Endothelial cell of umbilical vein (primary cell): Measurements from ENCODE around the gene SLC44A5. TPM values are rescaled to one million over a fixed set of nuclear protein-coding genes. Genes with fewer than 3 reads are reported as not detected.

Experiments
- BruUV-seq: library from RNA; stranded (reverse); fragments of 400-500 nt; replicated peaks from 2 replicates; lab custom pipeline; 2021; lab: Mats Ljungman, UMichigan
- CTCF ChIA-PET: fragments of 300-600, 350-600 bp; sonication (Branson Sonifier 250); formaldehyde crosslinking; loops from one replicate; lab custom pipeline; 2021; ENCODE audit warnings: antibody characterized with exemption, inconsistent platforms; lab: Charles Lee
- POLR2A ChIA-PET: fragments of 300-600, 350-600 bp; sonication (Branson Sonifier 250); formaldehyde crosslinking; loops from one replicate; lab custom pipeline; 2021; ENCODE audit warnings: antibody characterized with exemption, inconsistent platforms; lab: Charles Lee
- DNase-seq: peaks from one replicate; pipeline ENCODE4 v3.0.0-alpha.2; 2011; ENCODE audit warnings: low read depth, low spot score
- FAIRE-seq: peaks from 2 replicates; lab custom pipeline; 2011; peaks lifted over from hg19 to GRCh38; lab: Jason Lieb, UNC
- H2AFZ ChIP-seq: 2 replicates; pipeline ENCODE4 v1.6.0; 2012; ENCODE audit warnings: low read depth, low read length, control low read depth, inconsistent platforms
- H3K27ac ChIP-seq: 2 replicates; pipeline ENCODE4 v1.5.1; 2011; ENCODE audit warnings: low read depth, mild to moderate bottlenecking, control low read depth, low read length, moderate library complexity; ENCODE audit not compliant: insufficient read depth
- H3K27me3 ChIP-seq, 2 experiments: 2 replicates each; pipeline versions ENCODE4 v1.6.0 to v1.6.1; 2011; ENCODE audit warnings: low read length in 2 of 2, mixed read lengths in 1 of 2; ENCODE audit not compliant: control insufficient read depth in 2 of 2, insufficient read depth in 2 of 2
- H3K36me3 ChIP-seq, 2 experiments: 2 replicates in 1 of 2; 3 replicates in 1 of 2; pipeline ENCODE4 v1.5.1; 2011; ENCODE audit warnings: low read length in 2 of 2, mild to moderate bottlenecking in 1 of 2, moderate library complexity in 1 of 2; ENCODE audit not compliant: control insufficient read depth in 2 of 2, insufficient read depth in 2 of 2; ENCODE audit errors: extremely low read depth in 1 of 2
- H3K4me1 ChIP-seq: 3 replicates; pipeline ENCODE4 v1.5.1; 2011; ENCODE audit warnings: mild to moderate bottlenecking, low read length; ENCODE audit not compliant: control insufficient read depth, insufficient read depth; ENCODE audit errors: extremely low read depth
- H3K4me2 ChIP-seq: 2 replicates; pipeline ENCODE4 v1.6.1; 2011; ENCODE audit warnings: low read length, control low read depth, mixed read lengths; ENCODE audit not compliant: insufficient read depth
- H3K4me3 ChIP-seq, 3 experiments: fragments of 200-600 bp in 1 of 3; sonication (generic), shearing (Covaris generic) in 1 of 3; replicated peaks in 1 of 3; 2 replicates each; pipeline ENCODE4 v1.5.1; 2011 to 2016; ENCODE audit warnings: control low read depth in 3 of 3, low read length in 3 of 3, mild to moderate bottlenecking in 2 of 3, inconsistent platforms in 1 of 3, low read depth in 1 of 3, moderate library complexity in 1 of 3; ENCODE audit not compliant: insufficient read depth in 1 of 3
- H3K79me2 ChIP-seq: 2 replicates; pipeline ENCODE4 v1.6.0; 2012; ENCODE audit warnings: low read length, inconsistent platforms; ENCODE audit not compliant: control insufficient read depth, insufficient read depth
- H3K9ac ChIP-seq: replicated peaks from 2 replicates; pipeline ENCODE3; 2011; ENCODE audit warnings: low read length, control low read depth; ENCODE audit not compliant: insufficient read depth; ENCODE audit errors: extremely low read depth
- H3K9me1 ChIP-seq: replicated peaks from 3 replicates; pipeline ENCODE4 v1.6.0; 2011; ENCODE audit warnings: mild to moderate bottlenecking, low read length; ENCODE audit not compliant: control insufficient read depth, insufficient read depth; ENCODE audit errors: extremely low read depth
- H3K9me3 ChIP-seq: replicated peaks from 2 replicates; pipeline ENCODE4 v1.5.1; 2012; ENCODE audit warnings: low read length, inconsistent platforms; ENCODE audit not compliant: control insufficient read depth, insufficient read depth
- H4K20me1 ChIP-seq: replicated peaks from 2 replicates; pipeline ENCODE3; 2011; ENCODE audit warnings: mild to moderate bottlenecking, low read length; ENCODE audit not compliant: control insufficient read depth, insufficient read depth; ENCODE audit errors: extremely low read depth
- EZH2 ChIP-seq: IDR thresholded peaks from 2 replicates; pipeline ENCODE4 v1.6.1; 2012; ENCODE audit warnings: borderline replicate concordance, low read depth, mild to moderate bottlenecking, moderate library complexity, low read length, inconsistent platforms; ENCODE audit not compliant: severe bottlenecking
- FOS ChIP-seq: IDR thresholded peaks from 2 replicates; pipeline ENCODE4 v1.6.1; 2011; ENCODE audit warnings: mild to moderate bottlenecking, low read length, moderate library complexity, borderline replicate concordance; ENCODE audit not compliant: insufficient read depth
- GATA2 ChIP-seq: IDR thresholded peaks from 2 replicates; pipeline ENCODE4 v1.7.0; 2011; ENCODE audit warnings: low read depth, mild to moderate bottlenecking, moderate library complexity, mixed read lengths, low read length; ENCODE audit not compliant: insufficient read length, insufficient read depth
- JUN ChIP-seq: IDR thresholded peaks from 2 replicates; pipeline ENCODE4 v1.6.1; 2011; ENCODE audit warnings: borderline replicate concordance, low read depth; ENCODE audit not compliant: insufficient read length, insufficient read depth
- MYC ChIP-seq: IDR thresholded peaks from one replicate; pipeline ENCODE4 v1.6.1; 2011; ENCODE audit warnings: mild to moderate bottlenecking, low read depth, low read length
- POLR2A ChIP-seq: IDR thresholded peaks from 2 replicates; pipeline ENCODE4 v1.6.1; 2012; ENCODE audit warnings: low read depth, mild to moderate bottlenecking, control low read depth, low read length
- POLR2AphosphoS5 ChIP-seq: IDR thresholded peaks from 2 replicates; pipeline ENCODE4 v1.6.1; 2012; ENCODE audit warnings: low read depth, mild to moderate bottlenecking, control low read depth, low read length, moderate library complexity; ENCODE audit not compliant: insufficient read depth
- dilution Hi-C: fragments of 300-500 bp; cut with MboI; formaldehyde crosslinking; loops from one replicate; pipeline ENCODE4 v1.15.0; 2019; ENCODE audit warnings: low sequenced_read_pairs; ENCODE audit not compliant: extremely low pct_ligation_motif_present
- intact Hi-C: fragments of 100-400 bp; cut with micrococcal nuclease; formaldehyde crosslinking; loops from one replicate; pipeline ENCODE4 v1.10.0; 2022
- polyA plus RNA-seq, 4 experiments: library from polyadenylated mRNA; depleted of rRNA in 3 of 4; stranded (reverse) in 3 of 4; unstranded in 1 of 4; fragments of >200 nt; gene quantifications; 2 replicates each; pipeline versions ENCODE4 v1.2.1 to v1.2.3, GENCODE V29; 2011 to 2012; ENCODE audit warnings: missing spikeins in 1 of 4
- total RNA-seq: library from RNA; stranded (reverse); gene quantifications from 2 replicates; pipeline ENCODE4 v1.2.3, GENCODE V29; 2021
- TF ChIP-seq, protein P1 (sequence below), 2 donors: IDR thresholded peaks; 1 replicate in 1 of 2; 2 replicates in 1 of 2; pipeline ENCODE4 v1.5.1; 2011; ENCODE audit warnings: low read length in 2 of 2, mild to moderate bottlenecking in 2 of 2, moderate library complexity in 2 of 2, control low read depth in 1 of 2, inconsistent platforms in 1 of 2, low read depth in 1 of 2; ENCODE audit not compliant: insufficient read depth in 1 of 2; ENCODE audit errors: extremely low read depth in 1 of 2
- TF ChIP-seq, protein P2 (sequence below): IDR thresholded peaks from 2 replicates; pipeline ENCODE4 v1.6.1; 2011; ENCODE audit not compliant: insufficient read depth, insufficient read length

Gene SLC44A5
- total and polyA plus RNA-seq, 2 donors (not counting 3 experiments of a cell fraction or from before 2014, with no cell fraction given), result 1.6 to 3.2 TPM

DNA sequence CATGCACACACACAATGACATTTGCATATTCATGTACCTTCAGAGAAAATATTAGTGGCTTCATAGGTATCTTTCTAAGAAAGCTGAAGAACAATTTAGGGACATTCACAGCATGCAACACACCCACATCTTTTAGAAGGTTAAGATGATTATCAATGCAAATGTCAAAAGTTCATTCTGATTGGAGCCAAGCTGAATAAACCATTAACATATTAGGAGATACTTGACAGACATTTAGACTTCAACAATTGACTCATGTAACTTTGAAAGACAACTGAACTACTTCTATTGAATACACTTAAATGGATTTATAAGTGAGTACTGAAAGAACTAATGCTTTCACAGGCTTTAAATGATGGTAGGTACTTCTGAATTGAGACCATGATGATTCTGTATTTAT is 365.7 kb downstream of the SLC44A5 start:
- Histone ChIP-seq H3K4me3 (no peak overlapping the region), H3K9me1 (no peaks in the 10 kb centered on the region), H3K4me1 (no peaks in the 10 kb centered on the region), H3K9ac (no peak overlapping the region), H3K36me3 (no peaks in the 10 kb centered on the region), H3K9me3 (no peaks in the 10 kb centered on the region), H4K20me1 (no peaks in the 10 kb centered on the region), H3K27ac (no peak overlapping the region), H3K4me2 (no peak overlapping the region), H2AFZ (no peak overlapping the region), H3K27me3 (no peaks in the 10 kb centered on the region), H3K79me2 (no peaks in the 10 kb centered on the region)
- ChIA-PET CTCF (interaction anchor here (1.1 to 1.3 kb wide), 2 partner anchors 12 to 338 kb away, joined by 3 to 4 read pairs; no protein-coding TSS in a partner anchor), POLR2A (no interaction called here)
- BruUV-seq, result no TSS peak
- TF ChIP-seq, protein P1, sequence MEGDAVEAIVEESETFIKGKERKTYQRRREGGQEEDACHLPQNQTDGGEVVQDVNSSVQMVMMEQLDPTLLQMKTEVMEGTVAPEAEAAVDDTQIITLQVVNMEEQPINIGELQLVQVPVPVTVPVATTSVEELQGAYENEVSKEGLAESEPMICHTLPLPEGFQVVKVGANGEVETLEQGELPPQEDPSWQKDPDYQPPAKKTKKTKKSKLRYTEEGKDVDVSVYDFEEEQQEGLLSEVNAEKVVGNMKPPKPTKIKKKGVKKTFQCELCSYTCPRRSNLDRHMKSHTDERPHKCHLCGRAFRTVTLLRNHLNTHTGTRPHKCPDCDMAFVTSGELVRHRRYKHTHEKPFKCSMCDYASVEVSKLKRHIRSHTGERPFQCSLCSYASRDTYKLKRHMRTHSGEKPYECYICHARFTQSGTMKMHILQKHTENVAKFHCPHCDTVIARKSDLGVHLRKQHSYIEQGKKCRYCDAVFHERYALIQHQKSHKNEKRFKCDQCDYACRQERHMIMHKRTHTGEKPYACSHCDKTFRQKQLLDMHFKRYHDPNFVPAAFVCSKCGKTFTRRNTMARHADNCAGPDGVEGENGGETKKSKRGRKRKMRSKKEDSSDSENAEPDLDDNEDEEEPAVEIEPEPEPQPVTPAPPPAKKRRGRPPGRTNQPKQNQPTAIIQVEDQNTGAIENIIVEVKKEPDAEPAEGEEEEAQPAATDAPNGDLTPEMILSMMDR (IDR thresholded peaks at IDR 0.05; ENCODE audit: extremely low read depth in 1 of 2, insufficient read depth in 1 of 2, low read depth in 1 of 2, low read length in 2 of 2), result no peak
- TF ChIP-seq JUN, result no peak
- TF ChIP-seq GATA2, result no peak
- TF ChIP-seq FOS, result no peak
- TF ChIP-seq POLR2AphosphoS5, result no peak
- no peak for TF ChIP-seq POLR2A
- no peak for FAIRE-seq
- no peak for DNase-seq
- intact Hi-C loops (no loop called here), dilution Hi-C loops (no loop called here)

DNA sequence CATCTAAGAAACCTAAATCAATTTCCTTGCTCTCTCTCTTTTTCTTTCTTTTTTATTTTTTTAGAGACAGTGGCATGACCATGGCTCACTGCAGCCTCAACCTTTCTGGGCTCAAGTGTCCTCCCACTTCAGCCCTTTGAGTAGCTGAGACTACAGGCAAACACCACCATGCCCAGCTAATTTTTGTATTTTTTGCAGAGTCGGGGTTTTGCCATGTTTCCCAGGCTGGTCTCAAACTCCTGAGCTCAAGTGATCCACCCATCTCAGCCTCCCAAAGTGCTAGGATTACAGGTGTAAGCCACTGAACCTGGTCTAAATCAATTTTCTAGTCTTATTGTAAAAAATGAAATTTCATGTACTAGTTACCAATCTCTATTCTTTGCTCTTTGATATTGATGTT is 367.8 kb downstream of the SLC44A5 start:
- DNase-seq (no peak), FAIRE-seq (no peak)
- Histone ChIP-seq H3K4me2 (no peak overlapping the region), H3K36me3 (no peaks in the 10 kb centered on the region), H4K20me1 (no peaks in the 10 kb centered on the region), H3K9me3 (no peaks in the 10 kb centered on the region), H3K27me3 (no peaks in the 10 kb centered on the region), H3K9me1 (no peaks in the 10 kb centered on the region), H3K79me2 (no peaks in the 10 kb centered on the region), H3K4me3 (no peak overlapping the region), H3K9ac (no peak overlapping the region), H3K4me1 (no peaks in the 10 kb centered on the region), H2AFZ (no peak overlapping the region), H3K27ac (no peak overlapping the region)
- intact Hi-C loops (no loop called here), dilution Hi-C loops (no loop called here)
- POLR2A ChIA-PET, result no interaction called here
- no TSS peak for BruUV-seq
- CTCF ChIA-PET, result interaction anchor here (1.3 to 3.4 kb wide), 2 partner anchors 10 to 340 kb away, joined by 4 to 20 read pairs; no protein-coding TSS in a partner anchor
- TF ChIP-seq GATA2 (no peak), MYC (no peak), POLR2AphosphoS5 (no peak), EZH2 (no peak), FOS (no peak), JUN (no peak), POLR2A (no peak)
- TF ChIP-seq, protein P2, sequence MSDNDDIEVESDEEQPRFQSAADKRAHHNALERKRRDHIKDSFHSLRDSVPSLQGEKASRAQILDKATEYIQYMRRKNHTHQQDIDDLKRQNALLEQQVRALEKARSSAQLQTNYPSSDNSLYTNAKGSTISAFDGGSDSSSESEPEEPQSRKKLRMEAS, result no peak
- TF ChIP-seq, protein P1 (IDR thresholded peaks at IDR 0.05; ENCODE audit: extremely low read depth in 1 of 2, insufficient read depth in 1 of 2, low read depth in 1 of 2, low read length in 2 of 2), result no peak
